HG02970 (cell line): Measurements from ENCODE around the gene PMM1.

Experiments used
- ATAC-seq: cut with Tn5 transposase; IDR thresholded peaks from one replicate; pipeline ENCODE4 v1.9.1; 2021; ENCODE audit warnings: mild to moderate bottlenecking, moderate library complexity, moderate number of reproducible peaks; ENCODE audit not compliant: unreplicated experiment, low FRiP score

The PMM1 gene

GRCh38 chr22:41540365-41540764 lies 49.3 kb downstream of the PMM1 start:
- no peak for ATAC-seq

- no peak for ATAC-seq
Observed at GRCh38 chr22:41540006-41540315, 49.7 kb downstream of the PMM1 start.

- ATAC-seq, result no peak
Observed at GRCh38 chr22:41539146-41540005, 50.3 kb downstream of the PMM1 start.

- no peak for ATAC-seq
Observed at GRCh38 chr22:41538583-41538982, 51.1 kb downstream of the PMM1 start.

- ATAC-seq, result no peak
Observed at GRCh38 chr22:41537203-41537602, 52.4 kb downstream of the PMM1 start.

- no peak for ATAC-seq
Observed at GRCh38 chr22:41535244-41535643, 54.4 kb downstream of the PMM1 start.

- no peak for ATAC-seq
Observed at GRCh38 chr22:41534219-41534618, 55.4 kb downstream of the PMM1 start.

GRCh38 chr22:41532908-41533825 lies 56.5 kb downstream of the PMM1 start:
- ATAC-seq, result no peak

GRCh38 chr22:41531715-41532477 lies 57.7 kb downstream of the PMM1 start:
- ATAC-seq, result no peak

GRCh38 chr22:41530890-41531714 lies 58.5 kb downstream of the PMM1 start:
- no peak for ATAC-seq

GRCh38 chr22:41528938-41529561 lies 60.6 kb downstream of the PMM1 start:
- no peak for ATAC-seq

GRCh38 chr22:41528132-41528766 lies 61.4 kb downstream of the PMM1 start:
- no peak for ATAC-seq
